ENCODE results near the gene ARID1B. TPM values are rescaled to one million over a fixed set of nuclear protein-coding genes. Genes with fewer than 3 reads are reported as not detected.

The ARID1B gene
- 101 and 102 TPM in 2 replicates for total RNA-seq
- long read RNA-seq, full-length matches to known transcripts = 17 of 36 reads
- long read RNA-seq, partial matches to known transcripts = 16 of 36 reads
- long read RNA-seq, other reads (novel, unspliced or antisense) = 3 of 36 reads

GRCh38 chr6:156776840-156777576 is at the start of gene ARID1B:
Gene ARID1B, plus strand, starts transcription at chr6:156777378. Its CDS starts 303 bp downstream, at chr6:156777681.
- no peak for TF ChIP-seq CTCF (conservative IDR thresholded peaks at IDR 0.05)
- peaks cover 2% of the 10 kb centered on the region for H3K36me3 Mint-ChIP-seq (ENCODE audit: low read depth)
- peaks cover 21% of the 10 kb centered on the region for H3K27me3 Mint-ChIP-seq (ENCODE audit: low read depth)
- H3K4me1 Mint-ChIP-seq = peaks cover 56% of the 10 kb centered on the region
- peak; percentile 70 for DNase-seq (ENCODE audit: low read depth, low spot score)
- peak within 1 kb of the TSS; percentile 99 for H3K27ac Mint-ChIP-seq (ENCODE audit: unreplicated experiment)
- no peaks in the 10 kb centered on the region for H3K9me3 Mint-ChIP-seq
- peak within 1 kb of the TSS; percentile 96 for H3K4me3 Mint-ChIP-seq

GRCh38 chr6:156727715-156728385 is 49.3 kb upstream of the ARID1B start:
- Mint-ChIP-seq H3K36me3 (ENCODE audit: low read depth) (no peaks in the 10 kb centered on the region), H3K27ac (ENCODE audit: unreplicated experiment) (no peak overlapping the region), H3K9me3 (no peaks in the 10 kb centered on the region), H3K4me1 (peaks cover 12% of the 10 kb centered on the region), H3K4me3 (no peak overlapping the region), H3K27me3 (ENCODE audit: low read depth) (no peaks in the 10 kb centered on the region)
- no peak for TF ChIP-seq CTCF (conservative IDR thresholded peaks at IDR 0.05)
- DNase-seq (ENCODE audit: low read depth, low spot score) = no peak

- Mint-ChIP-seq H3K36me3 (ENCODE audit: low read depth) (no peaks in the 10 kb centered on the region), H3K27ac (ENCODE audit: unreplicated experiment) (no peak overlapping the region), H3K9me3 (no peaks in the 10 kb centered on the region), H3K27me3 (ENCODE audit: low read depth) (no peaks in the 10 kb centered on the region), H3K4me1 (peaks cover 12% of the 10 kb centered on the region), H3K4me3 (no peak overlapping the region)
- DNase-seq (ENCODE audit: low read depth, low spot score) = no peak
- no peak for TF ChIP-seq CTCF (conservative IDR thresholded peaks at IDR 0.05)
These were observed 47.9 kb upstream of the ARID1B start for GRCh38 chr6:156729248-156729647.

GRCh38 chr6:156731396-156731795 is 45.8 kb upstream of the ARID1B start:
- Mint-ChIP-seq H3K27me3 (ENCODE audit: low read depth) (no peaks in the 10 kb centered on the region), H3K9me3 (no peaks in the 10 kb centered on the region)

GRCh38 chr6:156735751-156736150 is 41.4 kb upstream of the ARID1B start:
- no peak overlapping the region for H3K4me3 Mint-ChIP-seq
- DNase-seq (ENCODE audit: low read depth, low spot score) = no peak
- H3K9me3 Mint-ChIP-seq = peaks cover 4% of the 10 kb centered on the region
- no peak for TF ChIP-seq CTCF (conservative IDR thresholded peaks at IDR 0.05)
- no peaks in the 10 kb centered on the region for H3K27me3 Mint-ChIP-seq (ENCODE audit: low read depth)
- no peak overlapping the region for H3K27ac Mint-ChIP-seq (ENCODE audit: unreplicated experiment)
- peaks cover 3% of the 10 kb centered on the region for H3K36me3 Mint-ChIP-seq (ENCODE audit: low read depth)
- peaks cover 11% of the 10 kb centered on the region for H3K4me1 Mint-ChIP-seq

More at GRCh38 chr6:156731396-156731795, 45.8 kb upstream of the ARID1B start:
- Mint-ChIP-seq H3K36me3 (ENCODE audit: low read depth) (no peaks in the 10 kb centered on the region), H3K4me3 (no peak overlapping the region), H3K4me1 (peaks cover 12% of the 10 kb centered on the region), H3K27ac (ENCODE audit: unreplicated experiment) (peak overlapping the region; percentile 4)
- DNase-seq (ENCODE audit: low read depth, low spot score) = no peak
- no peak for TF ChIP-seq CTCF (conservative IDR thresholded peaks at IDR 0.05)

Measured in neural crest cell (in vitro differentiated cells).